ENCODE data around the gene PPM1D.

- TF ChIP-seq ZNF280D (tag by site-specific recombination; IDR thresholded peaks at IDR 0.05) (no peak), REST (tag by site-specific recombination; IDR thresholded peaks at IDR 0.05) (peak; percentile 71), ZNF416 (tag by site-specific recombination; IDR thresholded peaks at IDR 0.05) (no peak)
Measured at GRCh38 chr17:60641810-60642220, 41.8 kb downstream of the PPM1D start.

Measured in HEK293 (cell line).